NCI-H1048 (cell line): ENCODE results near the gene TAF1L.
"Not testable (repeated sequence)": the region's sequence is repeated elsewhere in the genome, so short reads cannot be mapped to it uniquely, and the experiment has no call there.

Source experiments
- DNase-seq: peaks from one replicate; lab custom pipeline; 2025; lab: John Stamatoyannopoulos, UW

TAF1L gene, protein sequence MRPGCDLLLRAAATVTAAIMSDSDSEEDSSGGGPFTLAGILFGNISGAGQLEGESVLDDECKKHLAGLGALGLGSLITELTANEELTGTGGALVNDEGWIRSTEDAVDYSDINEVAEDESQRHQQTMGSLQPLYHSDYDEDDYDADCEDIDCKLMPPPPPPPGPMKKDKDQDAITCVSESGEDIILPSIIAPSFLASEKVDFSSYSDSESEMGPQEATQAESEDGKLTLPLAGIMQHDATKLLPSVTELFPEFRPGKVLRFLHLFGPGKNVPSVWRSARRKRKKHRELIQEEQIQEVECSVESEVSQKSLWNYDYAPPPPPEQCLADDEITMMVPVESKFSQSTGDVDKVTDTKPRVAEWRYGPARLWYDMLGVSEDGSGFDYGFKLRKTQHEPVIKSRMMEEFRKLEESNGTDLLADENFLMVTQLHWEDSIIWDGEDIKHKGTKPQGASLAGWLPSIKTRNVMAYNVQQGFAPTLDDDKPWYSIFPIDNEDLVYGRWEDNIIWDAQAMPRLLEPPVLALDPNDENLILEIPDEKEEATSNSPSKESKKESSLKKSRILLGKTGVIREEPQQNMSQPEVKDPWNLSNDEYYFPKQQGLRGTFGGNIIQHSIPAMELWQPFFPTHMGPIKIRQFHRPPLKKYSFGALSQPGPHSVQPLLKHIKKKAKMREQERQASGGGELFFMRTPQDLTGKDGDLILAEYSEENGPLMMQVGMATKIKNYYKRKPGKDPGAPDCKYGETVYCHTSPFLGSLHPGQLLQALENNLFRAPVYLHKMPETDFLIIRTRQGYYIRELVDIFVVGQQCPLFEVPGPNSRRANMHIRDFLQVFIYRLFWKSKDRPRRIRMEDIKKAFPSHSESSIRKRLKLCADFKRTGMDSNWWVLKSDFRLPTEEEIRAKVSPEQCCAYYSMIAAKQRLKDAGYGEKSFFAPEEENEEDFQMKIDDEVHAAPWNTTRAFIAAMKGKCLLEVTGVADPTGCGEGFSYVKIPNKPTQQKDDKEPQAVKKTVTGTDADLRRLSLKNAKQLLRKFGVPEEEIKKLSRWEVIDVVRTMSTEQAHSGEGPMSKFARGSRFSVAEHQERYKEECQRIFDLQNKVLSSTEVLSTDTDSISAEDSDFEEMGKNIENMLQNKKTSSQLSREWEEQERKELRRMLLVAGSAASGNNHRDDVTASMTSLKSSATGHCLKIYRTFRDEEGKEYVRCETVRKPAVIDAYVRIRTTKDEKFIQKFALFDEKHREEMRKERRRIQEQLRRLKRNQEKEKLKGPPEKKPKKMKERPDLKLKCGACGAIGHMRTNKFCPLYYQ (N-terminal part only)

DNA sequence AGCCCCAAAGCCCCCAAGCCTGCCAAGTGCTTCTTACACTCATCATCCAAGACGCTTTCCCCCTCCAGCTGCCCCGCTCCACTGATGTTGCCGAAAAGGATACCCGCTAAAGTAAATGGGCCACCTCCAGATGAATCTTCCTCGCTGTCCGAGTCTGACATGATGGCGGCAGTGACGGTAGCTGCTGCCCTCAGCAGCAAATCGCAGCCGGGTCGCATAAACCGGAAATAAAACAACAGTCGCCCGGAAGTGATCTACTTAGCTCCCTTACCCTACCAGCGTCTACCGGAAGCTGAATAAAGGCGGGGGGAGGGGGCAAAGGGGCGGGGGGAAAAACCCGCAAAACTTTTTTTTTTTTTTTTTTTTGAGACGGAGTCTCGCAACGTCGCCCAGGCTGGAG, at the start of gene TAF1L:
TAF1L (minus strand) TSS at position 308 of the 400 bp plus-strand sequence; CDS start at position 218, 90 bp downstream.
- no peak for DNase-seq

DNA sequence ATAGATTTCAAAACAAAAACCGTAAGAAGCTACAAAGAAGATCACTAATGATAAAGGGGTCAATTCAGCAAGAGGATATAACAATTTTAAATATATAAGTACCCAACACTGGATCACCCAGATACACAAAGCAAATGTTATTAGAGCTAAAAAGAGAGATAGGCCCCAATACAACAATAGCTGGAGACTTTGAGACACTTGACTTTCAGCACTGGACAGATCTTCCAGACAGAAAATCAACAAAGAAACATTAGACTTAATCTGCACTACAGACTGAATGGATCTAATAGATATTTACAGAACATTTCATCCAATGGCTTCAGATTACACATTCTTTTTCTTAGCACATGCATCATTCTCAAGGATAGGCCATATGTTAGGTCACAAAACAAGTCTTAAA, 46.3 kb upstream of the TAF1L start:
- DNase-seq = no peak

DNA sequence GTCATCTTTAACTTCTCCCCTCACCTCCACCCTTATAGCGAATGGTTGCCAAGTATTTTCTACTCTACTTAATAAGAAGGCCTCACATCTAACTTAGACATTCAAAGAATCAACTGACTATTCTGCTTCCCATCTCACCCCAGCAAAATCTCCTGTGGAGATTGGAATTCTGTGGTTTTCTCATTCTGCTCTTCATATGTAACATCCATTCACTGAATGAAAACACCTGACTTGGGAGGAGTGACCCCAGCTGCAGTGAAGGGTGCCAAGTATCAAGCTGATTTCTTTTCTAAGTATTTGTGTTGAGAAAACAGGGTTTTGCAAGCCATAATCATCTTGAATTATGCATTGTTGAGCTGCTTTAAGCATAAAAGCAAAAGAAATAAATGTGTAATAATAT, 42.5 kb upstream of the TAF1L start:
- DNase-seq = no peak

DNA sequence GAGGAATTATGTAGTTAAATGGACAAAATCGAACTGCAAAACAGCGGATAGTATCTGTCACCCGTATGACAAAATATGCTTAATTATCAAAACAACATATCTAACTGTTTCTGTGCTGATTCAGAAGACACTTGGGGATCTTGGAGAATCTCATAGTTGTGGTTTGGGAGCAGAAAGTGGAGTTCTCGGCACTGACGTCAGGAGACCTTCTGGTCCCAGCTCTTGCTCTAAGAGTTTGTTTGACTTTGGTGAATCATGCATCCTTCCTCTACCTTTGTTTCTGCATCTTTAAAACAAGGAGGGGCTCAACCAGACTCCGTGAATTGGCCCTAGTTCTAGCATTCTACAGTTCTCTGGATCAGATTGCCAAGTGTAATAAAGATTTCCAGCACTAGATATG, 37.0 kb upstream of the TAF1L start:
- DNase-seq = no peak

DNA sequence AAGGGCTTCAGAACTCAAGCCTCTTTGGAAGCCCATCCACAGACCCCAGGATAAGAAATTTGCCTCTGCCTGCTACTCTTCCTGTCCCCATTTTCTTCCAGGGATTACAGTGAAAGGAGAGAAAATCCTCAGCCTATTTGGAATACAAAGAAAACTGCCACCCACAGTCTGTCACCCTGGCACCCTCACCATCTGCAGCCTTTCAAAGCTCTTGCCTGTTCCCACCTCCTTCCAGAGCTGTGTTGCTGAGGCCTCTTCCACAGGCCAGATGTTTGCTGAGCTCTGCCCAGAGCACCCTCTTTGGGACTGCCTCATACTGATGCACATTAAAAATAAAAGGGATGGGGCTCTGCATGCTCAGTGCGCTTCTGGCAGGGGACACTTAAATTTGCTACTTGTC, 35.9 kb upstream of the TAF1L start:
- DNase-seq = no peak

DNA sequence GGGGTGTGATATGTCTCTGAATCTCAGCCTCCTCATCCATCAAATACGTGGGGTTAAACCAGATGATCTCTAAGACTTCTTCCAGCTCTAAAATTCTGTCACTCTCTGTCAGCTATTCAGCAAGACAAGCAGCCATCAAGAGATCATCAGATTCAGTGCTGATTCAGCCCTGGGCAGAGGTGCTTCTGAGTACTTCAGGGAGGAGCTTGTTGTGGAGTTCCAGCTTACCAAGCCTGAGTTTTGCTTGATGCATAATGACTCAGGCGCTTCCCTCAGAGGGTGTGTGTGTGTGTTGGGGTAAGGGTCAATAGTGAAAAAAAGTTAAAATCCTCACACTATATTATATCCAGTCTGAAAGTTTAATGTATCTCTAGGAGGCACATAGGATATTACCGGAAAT, 29.6 kb upstream of the TAF1L start:
- DNase-seq = no peak

DNA sequence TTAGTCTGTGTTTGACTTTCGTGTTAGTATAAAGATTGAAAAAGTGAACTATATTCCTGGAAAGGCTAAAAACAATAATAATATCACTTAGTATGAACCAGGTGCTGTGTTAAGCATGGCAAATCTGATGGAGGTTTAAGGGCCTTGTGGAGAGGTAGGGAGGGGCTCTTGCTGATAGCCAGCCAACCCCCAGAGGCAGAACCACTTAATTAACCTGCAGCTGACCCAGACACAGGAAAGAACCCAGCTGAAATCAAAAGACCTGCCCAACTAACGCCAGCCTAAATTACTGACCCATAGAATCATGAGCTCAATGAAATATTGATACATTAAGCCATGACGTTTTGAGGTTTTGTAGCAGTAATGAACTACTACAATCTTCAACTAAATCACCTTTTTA, 28.3 kb upstream of the TAF1L start:
- no peak for DNase-seq

DNA sequence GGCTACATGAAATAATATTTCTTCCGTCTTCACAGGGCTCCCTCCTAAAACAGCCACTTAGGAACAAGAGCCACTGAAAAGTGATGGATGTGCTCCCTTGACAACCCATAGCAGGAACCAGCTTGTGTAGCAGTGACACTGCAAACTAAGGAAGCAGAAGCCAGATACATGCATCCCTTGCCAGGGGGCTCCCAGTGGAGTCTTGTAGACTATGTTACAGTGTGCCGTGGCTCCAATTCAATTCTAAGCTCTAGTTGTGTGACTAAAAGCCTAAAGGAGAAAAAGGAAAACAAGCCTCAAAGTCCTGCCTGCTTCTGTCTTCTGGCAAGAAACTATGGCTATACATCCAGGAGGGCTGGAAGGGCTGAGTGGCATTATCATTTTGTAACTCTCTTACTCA, 12.2 kb upstream of the TAF1L start:
- DNase-seq = no peak

DNA sequence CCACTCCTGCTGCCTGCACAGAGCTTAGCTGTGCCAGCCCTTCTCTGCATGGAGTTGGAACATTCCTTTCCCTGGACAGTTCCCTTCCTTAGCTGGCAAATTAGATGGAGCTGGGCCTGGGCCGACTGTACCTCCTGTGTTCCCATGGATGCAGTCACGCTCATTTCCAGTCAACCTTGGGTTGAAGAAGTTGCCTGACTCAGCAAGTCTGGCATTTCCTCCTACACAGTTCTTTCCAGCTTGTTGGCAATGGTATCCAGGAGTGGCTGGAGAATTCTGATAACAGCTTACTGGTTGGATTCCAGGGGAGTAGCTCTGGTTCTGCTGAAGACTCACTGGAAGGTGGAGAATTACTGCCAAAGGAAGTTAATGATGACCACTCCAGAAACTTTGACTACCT, 9.2 kb upstream of the TAF1L start:
- DNase-seq = no peak

DNA sequence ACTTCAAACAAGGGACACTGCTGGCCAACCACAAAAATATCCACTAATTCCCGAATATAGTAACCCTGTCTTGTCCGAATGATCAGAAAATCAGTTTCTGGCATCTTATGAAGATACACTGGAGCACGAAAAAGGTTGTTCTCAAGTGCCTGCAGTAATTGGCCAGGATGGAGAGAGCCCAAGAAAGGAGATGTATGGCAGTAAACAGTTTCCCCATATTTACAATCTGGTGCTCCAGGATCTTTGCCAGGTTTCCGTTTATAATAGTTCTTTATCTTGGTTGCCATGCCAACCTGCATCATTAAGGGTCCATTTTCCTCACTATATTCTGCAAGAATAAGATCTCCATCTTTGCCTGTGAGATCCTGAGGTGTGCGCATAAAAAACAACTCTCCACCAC, 2.3 kb downstream of the TAF1L start:
- not testable (repeated sequence) for DNase-seq

DNA sequence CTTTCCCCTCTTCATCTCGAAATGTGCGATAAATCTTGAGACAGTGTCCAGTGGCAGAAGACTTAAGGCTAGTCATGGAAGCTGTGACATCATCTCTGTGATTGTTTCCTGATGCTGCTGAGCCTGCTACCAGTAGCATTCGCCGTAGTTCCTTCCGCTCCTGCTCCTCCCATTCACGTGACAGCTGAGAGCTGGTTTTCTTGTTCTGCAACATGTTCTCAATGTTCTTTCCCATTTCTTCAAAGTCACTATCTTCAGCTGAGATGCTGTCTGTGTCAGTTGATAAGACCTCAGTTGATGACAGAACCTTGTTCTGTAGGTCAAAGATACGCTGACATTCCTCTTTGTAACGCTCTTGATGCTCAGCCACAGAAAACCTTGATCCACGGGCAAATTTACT, 3.5 kb downstream of the TAF1L start:
- DNase-seq = no peak

DNA sequence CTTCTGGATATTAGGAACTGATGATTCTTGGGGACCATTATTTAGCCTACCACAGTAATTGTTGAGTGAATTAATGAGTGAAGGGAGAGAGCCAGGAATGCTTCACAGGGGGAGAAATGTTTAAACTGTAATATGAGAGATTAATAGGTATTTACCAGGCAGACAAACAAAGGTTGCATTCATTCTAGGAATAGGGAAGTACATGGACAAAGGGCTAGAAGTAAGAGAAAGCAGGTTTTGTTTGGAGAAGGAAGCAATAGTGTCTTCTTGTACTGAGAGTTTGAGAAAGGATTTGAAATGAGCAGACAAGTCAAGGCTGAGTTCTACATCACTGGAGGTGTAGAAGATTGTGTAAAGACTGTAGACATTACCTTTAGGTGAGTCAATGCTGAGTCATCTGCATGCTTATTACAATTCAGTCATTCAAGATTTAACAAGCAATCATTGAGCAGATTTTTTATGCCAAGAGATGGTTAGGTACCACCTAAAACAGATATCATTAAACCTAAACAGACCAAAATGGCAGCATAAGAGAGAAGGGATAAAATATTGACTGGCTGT, 8.0 kb downstream of the TAF1L start:
- no peak for DNase-seq

DNA sequence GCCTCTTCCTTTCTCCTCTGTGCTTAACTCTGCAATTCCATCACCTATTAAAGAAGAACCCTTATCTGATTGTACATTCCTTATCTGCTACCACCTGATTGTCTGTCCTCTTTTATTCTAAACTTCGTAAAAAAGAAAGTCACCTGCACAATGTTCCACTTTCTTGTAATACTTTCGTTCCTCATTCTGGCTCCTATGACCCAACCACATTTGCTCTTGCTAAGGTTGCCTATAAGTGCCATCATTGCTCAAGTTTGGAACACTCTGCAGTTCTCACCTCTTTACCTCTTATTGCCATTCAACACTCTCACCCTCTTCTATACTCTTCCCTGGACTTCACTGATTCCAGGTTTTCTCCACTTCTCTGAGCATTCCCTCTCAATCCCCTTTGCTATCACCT, 10.1 kb downstream of the TAF1L start:
- DNase-seq = no peak

DNA sequence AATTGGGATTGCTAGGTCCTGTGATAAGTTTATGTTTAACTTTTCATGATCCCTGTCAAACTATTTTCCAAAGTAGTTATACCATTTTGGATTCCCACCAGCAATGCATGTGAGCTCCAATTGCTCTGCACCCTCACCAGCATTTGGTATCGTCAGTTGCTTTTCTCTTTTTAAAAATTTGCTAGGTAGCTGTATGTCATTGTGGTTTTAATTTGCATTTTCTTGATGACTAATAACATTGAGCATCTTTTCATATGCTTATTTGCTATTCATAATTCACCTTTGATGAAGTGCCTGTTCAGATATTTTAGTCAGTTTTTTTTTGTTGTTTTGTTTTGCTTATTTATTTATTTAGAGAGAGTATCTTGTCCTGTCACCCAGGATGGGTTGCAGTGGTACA, 12.5 kb downstream of the TAF1L start:
- no peak for DNase-seq

DNA sequence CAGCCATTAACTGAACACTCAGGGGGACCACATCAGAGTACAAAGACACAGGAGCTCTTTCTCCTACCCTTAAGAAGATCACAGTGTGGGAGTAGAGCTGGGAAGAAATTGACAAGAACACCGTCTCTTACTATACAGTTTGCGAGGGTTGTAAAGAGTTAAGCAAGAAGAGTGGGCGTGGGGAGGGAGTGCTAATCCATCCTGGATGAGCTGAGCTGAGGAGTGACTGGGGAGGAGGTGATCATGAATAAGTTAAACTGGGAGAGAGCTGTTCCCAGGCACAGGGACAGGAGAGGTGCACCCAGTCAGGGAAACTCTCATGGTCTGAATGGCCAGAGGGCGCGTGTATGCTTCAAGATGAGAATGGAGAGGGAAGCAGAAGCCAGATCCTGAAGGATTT, 17.2 kb downstream of the TAF1L start:
- DNase-seq = no peak

DNA sequence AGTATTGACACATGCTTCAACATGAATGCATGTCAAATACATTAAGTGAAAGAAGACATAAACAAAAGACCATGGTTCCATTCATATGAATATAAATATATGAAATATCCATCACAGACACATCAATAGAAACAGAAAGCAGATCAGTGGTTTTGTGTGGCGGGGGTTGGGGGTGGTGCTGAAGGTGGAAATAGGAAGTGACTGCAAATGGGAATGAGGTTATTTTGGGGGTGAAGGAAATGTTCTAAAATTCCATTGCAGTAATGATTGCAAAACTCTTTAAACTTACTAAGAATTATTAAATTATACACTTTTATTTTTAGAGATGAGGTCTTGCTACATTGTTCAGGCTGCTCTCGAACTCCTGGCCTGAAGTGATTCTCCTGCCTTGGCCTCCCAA, 28.7 kb downstream of the TAF1L start:
- DNase-seq = no peak

DNA sequence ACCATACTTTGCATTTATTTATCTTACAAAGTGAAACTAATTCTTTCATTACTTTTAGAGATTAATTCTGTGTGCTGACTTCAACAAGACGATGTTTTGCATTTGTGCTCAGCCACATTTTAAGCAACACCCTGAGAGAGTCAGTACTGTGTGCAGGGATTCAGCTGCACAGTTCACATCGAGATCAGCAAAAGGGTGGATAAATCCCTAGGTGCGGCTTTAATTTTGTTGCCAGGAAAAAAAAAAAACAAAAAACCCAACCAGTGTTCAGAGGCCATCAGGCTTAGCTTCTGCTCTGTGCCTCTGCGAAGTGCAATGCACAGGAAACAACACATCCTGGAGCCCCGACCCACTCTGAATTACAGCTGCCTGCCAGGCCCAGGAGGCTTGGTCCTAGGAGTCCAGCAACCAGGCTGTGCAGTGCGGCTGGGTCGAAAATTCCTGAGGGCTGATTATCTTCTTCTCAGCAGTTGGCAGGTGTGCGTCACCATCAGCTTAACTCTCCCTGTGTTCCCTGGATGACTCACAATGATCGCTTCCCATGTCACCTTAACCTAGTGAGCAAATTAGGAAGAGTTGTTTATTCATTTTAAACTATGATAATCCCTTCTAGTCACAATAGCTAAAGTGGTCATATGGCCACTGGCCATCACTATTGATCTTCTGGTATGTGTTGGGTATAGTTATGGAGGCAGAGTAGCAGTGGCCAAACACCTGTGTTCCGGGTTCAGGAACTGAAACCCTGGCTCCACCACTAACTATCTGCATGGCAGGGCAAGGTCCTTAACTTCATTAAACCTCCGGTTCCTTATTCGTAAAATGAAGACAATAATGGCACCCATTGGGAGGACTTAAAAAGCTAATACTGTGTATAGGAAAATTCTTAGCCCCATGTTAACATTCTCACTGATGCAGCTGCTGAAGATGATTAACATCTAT, 31.3 kb downstream of the TAF1L start:
- DNase-seq = no peak

DNA sequence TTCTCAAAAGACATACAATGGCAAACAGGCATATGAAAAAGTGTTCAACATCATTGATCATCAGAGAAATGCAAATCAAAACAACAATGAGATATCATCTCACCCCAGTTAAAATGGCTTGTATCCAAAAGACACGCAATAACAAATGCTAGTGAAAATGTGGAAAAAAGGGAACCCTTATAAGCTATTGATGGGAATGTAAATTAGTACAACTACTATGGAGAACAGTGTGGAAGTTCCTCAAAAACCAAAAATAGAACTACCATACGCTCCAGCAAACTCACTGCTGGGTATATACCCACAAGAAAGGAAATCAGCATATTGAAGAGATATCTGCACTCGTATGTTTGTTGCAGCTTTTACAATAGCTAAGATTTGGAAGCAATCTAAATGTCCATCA, 36.4 kb downstream of the TAF1L start:
- not testable (repeated sequence) for DNase-seq

DNA sequence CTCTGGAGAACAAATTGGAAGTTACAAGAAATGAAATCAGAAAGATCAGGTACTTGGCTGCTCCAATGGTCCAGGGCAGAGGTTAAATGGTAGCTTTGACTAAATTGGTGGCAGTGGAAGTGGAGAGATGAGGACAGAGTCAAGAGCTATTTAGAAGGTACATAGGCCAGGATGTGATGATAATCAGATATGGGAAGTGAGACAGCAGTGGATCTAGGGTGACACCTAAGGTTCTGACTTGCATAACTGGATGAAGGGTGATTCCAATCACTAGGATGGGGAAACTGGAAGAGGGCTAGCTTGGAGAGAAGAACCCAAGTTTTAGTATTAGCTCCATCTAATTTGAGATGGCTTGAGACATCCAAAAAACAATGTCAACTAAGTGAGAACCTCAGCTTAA, 38.5 kb downstream of the TAF1L start:
- DNase-seq = no peak

DNA sequence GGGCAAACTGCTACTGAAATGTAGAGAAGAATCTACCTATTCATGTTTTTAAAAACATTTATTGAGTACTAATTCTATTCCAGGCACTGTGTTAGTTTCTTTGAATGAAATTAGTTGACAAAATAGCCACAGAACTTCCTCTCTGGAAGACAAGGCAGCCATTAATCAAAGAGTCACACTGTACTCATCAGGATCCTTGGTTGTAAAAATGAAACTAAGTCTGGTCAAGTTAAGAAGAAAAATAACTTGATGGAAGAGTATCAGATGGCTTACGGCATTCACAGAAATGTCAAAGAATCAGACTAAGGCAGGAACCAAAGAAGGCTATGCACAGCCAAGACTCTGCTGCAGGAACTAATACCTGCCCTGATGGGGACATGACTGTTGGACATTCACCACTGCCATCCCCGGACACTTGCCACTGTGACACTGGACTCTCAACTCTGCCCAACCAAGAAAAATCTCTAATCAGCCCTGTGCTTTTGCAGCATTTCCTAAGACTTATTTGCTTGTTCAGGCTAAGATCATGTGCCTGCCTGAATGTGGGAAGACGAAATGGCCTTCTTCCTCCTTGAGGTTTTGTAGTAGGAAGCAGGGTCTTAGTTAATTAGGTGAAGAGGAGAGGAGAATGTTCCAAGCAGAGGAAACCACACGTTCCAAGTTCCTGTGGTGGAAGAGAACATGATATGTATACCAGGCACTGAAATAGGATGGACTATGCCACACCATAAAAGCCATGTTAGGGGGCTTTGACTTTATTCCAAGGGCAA, 39.2 kb downstream of the TAF1L start:
- DNase-seq = no peak
